HL-60/S4 treated with phorbol 12-myristate 13-acetate at 8.2 ng/mL for 4 days and 3 days (cell line): ENCODE results near the gene MXD1.

Experiments
- in situ Hi-C: fragments of 300-500 bp; cut with MboI; formaldehyde crosslinking; loops from 2 replicates; pipeline ENCODE4 v1.15.0; 2022; ENCODE audit warnings: low sequenced_read_pairs

Gene MXD1

DNA sequence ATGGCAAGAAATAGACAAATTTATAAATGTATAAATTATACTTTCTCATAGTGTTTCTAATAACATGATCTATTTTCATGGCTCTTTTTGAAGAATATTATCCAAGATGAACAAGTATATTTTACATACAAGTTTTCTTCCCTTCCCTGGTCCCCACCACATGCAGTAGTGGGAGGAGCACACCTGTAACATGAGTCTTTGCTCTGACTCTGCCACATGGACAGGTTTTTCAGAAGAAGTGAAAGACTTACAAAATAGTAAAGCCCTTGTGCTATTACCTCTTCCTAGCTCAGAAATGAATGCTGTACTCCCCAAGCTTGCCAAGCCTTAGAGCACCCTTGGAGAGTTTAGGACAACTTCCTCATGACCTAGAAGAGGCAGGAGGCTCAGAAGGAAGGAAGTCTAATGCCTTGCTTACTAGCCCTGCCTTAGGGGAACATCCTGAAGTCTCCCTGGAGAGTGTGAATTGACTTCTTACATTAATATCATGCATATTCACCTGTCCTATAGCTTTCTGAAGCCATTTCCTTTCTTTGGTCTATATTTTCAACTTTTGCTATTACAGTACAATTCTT is 18.4 kb downstream of the MXD1 start:
- in situ Hi-C loops, result loop anchor here (25.0 kb wide), 1 partner anchor 129 kb away; no protein-coding TSS in a partner anchor

DNA sequence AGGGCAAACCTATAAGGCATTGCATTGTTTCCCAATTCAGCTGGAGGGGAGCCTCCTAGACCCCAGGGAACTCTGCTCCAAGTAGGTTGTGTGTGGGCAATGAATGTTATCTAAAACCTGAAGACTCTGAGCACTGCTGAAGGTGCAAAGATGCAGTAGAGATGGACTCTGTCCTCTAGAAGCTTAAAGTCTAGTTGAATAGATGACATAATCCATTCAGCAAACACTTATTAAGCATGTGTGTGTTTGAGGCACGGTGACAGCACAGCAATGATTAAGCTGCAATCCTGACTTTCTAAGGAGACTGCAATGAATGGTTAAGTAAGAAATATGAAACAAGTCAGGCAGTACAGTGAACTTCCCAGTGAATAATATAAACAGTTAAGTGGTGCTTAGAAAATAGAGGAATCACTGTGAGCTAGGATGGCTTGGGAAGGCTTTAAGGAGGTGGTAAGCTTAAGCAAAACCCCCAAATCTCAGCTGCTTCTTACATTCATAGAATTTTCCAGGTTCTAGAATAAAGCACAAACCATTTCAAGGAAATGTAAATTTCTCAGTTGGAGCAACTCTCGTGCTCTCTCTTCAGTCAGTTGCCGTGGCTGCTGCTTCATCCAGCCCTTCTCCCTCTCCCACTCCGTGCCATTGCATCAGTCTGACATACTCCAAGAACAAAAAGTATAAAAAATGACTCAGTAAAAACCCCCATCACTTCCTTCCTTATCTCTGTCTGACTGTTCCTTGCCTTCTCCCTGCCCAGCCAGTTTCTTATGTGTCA is 19.1 kb downstream of the MXD1 start:
- in situ Hi-C loops, result loop anchor here (25.0 kb wide), 1 partner anchor 128 kb away; no protein-coding TSS in a partner anchor

DNA sequence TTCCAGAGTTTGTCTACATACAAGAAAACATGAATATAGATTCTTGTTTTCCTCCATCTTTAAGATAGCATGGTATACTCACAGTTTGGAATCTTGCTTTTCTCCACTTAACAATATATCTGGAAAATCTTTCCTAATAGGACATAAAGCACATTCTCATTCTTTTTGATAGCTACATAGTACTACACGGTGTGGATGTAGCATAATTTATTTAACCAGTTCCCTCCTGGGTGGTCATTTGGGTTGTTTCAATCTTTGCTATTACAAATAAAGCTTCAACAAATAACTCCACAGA is 19.7 kb downstream of the MXD1 start:
- in situ Hi-C loops, result loop anchor here (25.0 kb wide), 1 partner anchor 128 kb away; no protein-coding TSS in a partner anchor

DNA sequence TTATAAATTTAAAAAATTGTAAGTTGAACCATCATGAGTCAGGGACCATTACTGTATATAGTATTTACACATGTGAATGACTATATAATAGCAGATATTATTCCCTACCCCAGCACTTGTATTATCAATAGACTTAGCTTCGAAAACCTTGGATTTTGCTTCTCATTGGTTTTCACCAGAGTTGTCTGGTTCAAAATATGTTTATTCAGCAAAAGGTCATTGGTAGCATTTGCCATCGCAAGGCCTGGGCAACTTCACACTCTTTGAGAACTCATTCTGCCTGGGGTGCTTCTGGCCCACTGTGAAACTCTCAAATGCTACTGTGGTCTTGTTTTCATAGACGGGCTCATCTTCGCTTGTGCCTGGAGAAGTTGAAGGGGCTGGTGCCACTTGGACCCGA is 20.1 kb downstream of the MXD1 start:
- in situ Hi-C loops, result loop anchor here (25.0 kb wide), 1 partner anchor 127 kb away; no protein-coding TSS in a partner anchor

DNA sequence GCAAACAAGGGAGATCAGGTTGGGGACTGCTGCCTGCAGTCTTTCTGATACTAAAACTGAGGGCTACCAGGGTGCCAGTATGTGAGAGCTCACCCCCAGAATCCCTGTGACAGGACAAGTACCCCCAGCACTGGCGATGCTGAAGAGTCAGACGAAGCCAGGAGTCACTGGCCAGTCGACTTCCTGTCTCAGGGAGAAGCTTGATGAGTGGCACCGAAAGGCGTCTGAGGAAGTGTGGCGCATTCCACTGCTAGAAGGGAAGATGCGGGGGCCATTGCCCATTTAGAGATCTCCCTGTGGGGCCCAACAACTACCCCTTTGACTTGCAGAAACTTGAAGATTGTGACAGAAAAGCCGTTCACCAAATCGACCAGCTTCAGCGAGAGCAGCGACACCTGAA is 22.0 kb downstream of the MXD1 start:
- in situ Hi-C loops, result loop anchor here (25.0 kb wide), 1 partner anchor 125 kb away; no protein-coding TSS in a partner anchor

DNA sequence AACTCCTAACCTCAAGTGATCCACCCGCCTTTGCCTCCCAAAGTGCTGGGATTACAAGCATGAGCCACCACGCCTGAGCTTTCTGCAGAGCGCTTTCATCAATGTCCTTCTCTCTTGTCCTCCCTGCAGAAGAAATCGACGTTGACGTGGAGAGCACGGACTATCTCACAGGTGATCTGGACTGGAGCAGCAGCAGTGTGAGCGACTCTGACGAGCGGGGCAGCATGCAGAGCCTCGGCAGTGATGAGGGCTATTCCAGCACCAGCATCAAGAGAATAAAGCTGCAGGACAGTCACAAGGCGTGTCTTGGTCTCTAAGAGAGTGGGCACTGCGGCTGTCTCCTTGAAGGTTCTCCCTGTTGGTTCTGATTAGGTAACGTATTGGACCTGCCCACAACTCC is 23.1 kb downstream of the MXD1 start:
- in situ Hi-C loops, result loop anchor here (25.0 kb wide), 1 partner anchor 124 kb away; no protein-coding TSS in a partner anchor

DNA sequence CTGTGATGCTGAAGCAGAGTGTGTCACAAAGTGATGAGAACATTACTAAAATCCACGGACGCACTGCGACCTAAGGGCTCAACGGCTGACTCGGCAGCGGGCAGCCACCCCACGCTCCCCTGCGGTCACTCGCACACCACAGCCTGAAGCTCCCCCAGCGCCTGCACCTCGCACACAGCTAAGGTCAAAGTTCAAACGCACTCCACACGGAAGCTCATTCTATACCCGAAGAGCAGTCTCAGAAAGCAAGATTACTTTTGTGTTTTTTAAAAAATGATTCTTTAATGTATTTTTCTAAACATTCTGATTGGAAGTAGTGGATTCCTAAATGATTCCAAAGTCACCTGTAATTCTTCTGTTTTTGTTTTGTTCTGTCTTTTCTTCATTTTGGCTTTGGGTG is 24.8 kb downstream of the MXD1 start:
- in situ Hi-C loops, result loop anchor here (25.0 kb wide), 1 partner anchor 123 kb away; no protein-coding TSS in a partner anchor

DNA sequence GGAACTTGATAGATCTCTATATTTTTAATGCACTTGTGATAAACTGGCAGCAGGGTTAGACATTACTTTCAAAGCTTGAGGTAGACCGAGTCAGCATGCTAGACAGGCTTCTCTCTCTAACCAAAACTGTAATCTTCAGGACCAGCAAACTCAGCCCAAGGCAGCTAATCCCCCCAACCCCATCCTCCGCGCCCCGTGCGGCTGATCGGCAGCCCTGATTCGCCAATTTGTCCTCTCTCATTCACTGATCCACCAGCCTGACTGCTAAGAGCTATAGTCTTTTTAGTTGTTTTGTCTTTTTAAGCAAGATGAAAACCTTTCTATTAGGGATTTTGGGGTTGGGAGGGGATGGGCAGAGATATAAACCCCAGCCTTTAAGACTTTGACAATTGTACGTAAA is 25.8 kb downstream of the MXD1 start:
- in situ Hi-C loops, result loop anchor here (25.0 kb wide), 1 partner anchor 122 kb away; no protein-coding TSS in a partner anchor

DNA sequence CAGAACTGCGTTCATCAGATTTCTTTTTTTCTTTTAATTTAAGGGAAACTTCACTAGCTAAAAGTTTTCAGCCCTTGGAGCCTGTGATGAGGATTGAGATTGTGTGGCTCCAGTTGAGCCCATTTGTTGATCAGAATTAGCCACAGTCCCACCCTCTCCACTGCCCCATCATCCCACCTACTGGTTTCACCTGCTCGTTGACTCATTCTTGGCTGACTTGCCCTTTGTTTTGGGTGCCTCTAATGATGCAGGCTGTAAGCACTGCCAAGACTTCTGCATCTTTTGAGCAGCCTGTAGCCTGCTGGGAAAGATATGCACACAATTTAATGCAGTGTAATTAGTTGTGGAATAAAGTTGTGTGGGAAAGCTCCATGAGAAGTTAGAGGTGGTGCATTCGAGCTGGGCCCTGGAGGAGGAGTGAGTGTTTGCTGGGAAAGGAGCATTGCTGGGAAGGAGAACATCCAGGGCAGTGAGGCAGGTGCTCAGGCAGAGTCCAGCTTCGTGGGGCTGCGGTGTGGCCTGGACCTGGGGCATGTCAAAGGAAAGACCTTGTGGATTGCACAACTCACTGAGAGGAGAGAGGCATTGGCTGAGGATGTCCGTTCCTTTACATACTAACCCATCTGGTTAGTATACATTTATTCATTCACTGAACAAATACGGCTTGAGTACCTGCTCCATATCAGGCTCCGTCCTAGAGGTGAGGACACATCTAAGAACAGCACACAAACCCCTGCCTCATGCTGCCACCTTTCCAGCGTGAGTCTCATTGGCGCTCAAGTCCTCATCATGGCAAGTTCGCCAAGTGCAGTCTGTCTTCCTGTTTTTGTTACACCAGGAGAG is 28.3 kb downstream of the MXD1 start:
- in situ Hi-C loops, result loop anchor here (25.0 kb wide), 1 partner anchor 119 kb away; no protein-coding TSS in a partner anchor

DNA sequence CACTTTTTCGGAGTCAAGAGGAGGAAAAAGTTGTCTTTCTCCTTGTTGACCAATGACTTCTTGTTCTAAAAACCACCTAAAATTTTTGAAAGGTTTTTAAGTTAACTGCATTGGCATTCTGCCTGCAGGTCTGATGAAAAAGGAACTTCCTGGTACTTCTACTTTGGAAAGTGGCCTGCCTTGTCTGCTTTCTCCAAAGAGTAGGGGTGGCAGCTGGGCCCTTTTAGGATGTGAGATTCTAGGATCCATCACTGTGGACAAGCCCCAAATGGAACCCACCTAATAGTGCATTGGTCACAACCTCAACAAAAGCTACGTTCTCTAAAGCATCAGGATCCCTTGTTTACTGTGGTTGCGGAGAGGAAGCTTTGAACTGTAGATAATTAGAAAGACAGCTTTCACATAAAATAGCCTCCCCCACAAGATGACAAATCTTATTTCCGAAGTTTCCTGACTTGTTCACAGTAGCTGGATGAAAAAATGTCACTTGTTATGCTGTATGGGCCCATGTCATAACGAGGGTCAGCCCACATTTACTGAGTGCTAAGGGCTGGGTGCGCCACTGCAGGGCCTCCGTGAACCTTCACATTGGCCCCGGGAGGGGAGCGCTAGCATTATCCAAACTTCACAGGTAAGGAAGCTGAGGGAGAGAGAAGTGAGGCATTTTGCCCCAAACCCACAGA is 29.1 kb downstream of the MXD1 start:
- in situ Hi-C loops, result loop anchor here (25.0 kb wide), 1 partner anchor 118 kb away; no protein-coding TSS in a partner anchor

DNA sequence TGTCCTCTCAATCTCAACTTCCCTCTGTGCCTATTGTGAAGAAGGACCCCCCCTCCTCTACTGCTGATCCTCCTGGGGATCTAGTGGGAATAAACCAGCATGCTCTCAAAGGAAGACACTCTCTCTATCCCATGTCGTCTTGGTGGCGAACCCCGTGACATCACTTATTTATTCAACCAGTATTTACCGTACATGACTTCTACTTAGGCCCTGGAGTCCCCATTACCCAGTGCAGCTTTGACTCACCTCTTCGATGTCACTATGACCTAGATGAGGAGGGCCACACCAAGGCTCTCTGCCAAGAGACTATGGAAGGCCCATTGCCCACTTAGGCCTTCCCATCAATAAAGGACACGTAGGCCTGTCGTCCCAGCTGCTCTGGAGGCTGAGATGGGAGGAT is 29.8 kb downstream of the MXD1 start:
- in situ Hi-C loops, result loop anchor here (25.0 kb wide), 1 partner anchor 118 kb away; no protein-coding TSS in a partner anchor

DNA sequence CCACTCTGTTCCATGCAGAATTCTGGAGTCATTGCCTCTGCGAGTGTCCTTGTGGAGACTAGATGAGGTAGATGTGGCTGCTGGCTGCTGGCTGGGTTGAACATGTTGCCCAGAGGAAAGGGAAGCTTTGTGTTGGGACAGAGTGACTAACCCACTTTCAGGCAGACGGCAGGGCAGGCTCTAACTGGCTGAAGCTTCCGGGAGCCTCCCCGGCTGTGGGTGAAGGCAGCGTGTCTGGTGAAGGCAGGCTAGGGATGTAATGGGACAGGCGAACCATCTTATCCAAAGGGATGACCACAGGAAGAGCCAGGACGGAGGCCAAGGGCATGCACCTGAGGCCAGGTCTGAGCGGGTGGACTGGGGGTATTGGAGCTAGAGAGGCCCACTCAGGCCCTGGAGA is 30.5 kb downstream of the MXD1 start:
- in situ Hi-C loops, result loop anchor here (25.0 kb wide), 1 partner anchor 117 kb away; no protein-coding TSS in a partner anchor

DNA sequence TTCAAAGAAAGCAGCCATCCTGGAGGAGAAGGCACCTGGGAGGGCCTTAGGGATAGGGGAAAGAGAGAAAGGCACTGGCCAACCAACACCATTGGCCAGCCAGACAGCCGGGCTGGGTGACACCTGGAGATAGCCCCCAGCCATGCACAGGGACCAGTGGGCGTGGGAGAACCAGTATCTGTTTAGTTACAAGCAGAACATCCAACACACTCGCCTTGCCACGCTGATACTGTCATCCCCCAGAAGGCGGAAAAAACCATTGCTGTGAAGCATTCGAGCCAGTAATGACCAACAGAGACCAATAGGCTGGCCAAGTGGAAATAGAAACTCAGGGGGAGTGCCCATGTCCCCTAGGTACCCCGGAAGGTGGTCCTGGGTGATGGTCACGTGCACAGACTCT is 31.0 kb downstream of the MXD1 start:
- in situ Hi-C loops, result loop anchor here (25.0 kb wide), 1 partner anchor 116 kb away; no protein-coding TSS in a partner anchor

DNA sequence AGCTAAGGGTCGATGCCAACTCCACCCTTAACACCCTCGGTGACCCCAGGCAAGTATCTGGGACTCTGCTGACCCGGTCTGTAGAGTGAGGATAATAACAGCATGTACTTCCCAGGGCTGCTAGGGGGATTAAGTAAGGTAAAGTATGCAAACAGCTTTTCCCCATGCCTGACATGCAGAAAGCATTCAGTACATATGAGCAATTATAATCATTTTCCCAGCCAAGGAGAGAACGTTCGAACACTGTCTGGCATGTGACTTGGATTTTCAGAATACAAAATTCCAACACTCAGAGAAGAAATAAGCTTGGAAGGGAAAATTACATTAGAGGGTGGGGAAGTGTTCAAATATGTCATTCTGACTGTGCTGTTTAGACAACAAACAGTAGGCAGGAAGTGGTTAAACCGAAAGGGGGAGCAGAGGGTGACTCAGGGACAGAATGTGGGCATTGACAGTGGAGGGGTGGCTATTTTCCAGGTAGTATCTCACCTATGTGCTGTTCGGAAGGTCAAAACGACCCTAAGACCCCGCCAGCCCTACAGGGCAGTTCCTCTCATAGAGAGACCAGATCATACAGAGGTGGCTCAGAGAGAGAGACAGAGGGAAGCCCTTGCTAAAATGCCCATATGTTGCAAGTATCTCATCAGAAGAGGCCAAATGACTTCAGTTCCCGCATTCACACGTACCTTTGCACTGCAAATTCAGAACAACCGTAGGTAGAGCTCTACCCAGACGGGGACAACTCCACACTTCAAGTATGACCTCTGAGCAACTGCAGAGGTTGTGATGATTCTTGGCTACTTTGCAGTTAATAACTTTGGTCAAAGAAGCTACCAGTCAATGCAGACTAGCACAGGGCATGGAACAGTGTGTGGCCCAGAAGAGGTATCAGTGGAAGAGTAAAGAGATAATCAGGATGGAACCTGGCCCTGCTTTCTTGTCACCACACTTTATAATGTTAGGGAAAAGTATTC is 31.7 kb downstream of the MXD1 start:
- in situ Hi-C loops, result loop anchor here (25.0 kb wide), 1 partner anchor 116 kb away; no protein-coding TSS in a partner anchor

DNA sequence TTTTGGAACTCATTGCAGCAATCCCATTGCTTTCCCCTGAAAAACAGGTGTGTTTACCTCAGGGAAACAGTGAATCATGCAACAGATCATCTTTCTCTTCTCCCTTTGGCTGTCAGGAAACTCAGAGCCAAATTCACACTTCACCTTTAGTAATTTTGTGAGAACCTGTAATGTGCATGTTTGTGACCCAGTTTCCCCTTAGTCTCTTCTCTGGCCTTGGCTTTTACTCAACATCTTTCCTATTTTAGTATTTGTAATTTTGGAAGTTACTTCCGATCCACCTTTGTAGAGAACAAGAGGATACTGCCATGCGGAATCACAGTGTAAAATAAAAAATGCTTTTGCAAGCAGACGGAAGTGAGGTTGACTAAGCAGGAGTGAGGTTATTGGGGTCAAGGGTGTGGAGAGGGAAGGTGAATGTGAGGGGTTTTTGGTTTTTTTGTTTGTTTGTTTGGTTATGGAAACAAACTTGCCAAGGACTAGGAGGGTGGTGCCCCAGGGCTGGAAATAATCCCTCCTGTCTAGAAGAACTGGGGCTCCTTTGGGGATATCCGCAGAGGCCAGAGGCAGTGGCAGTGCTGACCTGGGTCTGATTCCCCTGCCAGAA is 32.5 kb downstream of the MXD1 start:
- in situ Hi-C loops, result loop anchor here (25.0 kb wide), 1 partner anchor 115 kb away; no protein-coding TSS in a partner anchor

DNA sequence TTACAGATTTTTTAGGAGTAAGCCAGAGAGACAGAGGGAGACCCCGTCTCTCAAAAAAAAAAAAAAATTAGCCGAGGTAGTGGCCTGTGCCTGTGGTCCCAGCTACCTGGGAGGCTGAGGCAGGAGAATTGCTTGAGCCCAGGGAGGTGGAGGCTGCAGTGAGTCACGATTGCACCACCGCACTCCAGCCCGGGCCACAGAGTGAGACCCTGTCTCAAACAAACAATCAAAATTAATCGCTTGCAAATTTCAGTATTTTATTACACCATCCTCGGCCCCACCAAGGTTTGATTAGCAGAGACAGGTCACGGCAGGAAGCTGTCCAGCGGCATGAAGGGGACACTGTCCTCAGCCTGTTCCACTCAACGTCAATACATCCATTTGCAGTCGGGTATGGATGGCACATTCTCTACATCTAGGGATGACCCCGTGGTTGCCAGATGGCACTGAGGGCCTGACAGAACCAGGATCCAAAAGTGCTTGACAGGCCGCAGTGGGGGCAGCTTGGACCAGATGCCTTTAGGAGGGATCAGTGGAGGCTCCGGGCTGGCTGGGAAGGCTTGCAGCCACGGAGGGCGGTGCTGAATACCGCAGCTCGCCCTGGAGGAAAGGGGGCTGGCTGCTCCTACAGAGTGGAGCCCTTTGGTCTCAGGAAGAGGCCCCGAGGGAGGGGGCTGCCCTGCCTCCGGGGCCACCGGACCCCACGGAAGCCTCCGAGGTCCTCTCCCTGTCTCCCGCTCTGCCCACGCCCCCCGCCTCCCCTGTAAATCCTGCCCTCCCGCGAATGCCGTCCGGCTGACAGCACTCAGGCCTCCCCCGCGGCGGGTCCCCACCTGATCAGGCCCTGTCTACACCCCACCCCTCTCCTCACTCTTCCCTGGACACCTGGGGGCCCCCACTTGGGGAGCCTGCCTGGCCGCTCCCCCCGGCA is 33.4 kb downstream of the MXD1 start:
- in situ Hi-C loops, result loop anchor here (25.0 kb wide), 1 partner anchor 114 kb away; no protein-coding TSS in a partner anchor

DNA sequence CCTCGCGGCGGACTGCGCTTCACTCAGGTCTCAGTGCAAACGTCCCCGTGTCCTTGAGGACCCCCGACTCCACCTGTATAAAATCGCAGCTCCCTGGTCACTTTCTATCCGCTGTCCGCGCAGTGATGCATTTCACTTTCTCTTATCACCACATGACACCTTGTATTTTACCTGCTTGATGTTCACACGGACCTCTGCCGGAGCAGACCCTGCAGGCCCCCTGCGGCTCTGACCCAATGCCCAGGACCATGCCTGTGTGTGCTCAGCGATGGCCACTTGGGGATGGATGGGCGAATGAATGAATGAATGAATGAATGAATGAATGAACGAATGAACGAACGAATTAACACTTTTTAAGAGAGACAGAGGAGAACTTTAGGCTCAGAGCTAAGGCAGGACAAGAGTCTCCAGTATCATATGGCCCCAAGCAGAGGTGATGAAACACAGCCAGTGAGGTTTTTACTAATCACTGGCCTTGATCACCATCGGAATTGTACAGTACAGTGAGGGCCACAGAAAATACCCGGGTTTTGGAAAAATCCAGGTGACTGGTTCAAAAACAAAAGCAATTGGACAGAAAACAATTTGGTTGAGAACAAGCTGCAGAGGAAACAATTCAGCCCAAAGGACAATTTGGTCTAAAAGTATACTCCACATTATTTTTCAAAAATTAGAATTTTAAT is 34.2 kb downstream of the MXD1 start:
- in situ Hi-C loops, result loop anchor here (25.0 kb wide), 1 partner anchor 113 kb away; no protein-coding TSS in a partner anchor
